Measurements from ENCODE around the gene GPR108. TPM values are rescaled to one million over a fixed set of nuclear protein-coding genes. Genes with fewer than 3 reads are reported as not detected.

The GPR108 gene
- polyA plus RNA-seq, 1 donor, result 56.4 TPM

Other genes with a start within 250 kb of the GPR108 start
- gene TUBB4A, start 235.3 kb downstream of the GPR108 start, polyA plus RNA-seq, result 7.3 TPM
- 0.19 TPM for gene TNFSF9, start 206.6 kb downstream of the GPR108 start, polyA plus RNA-seq
- not detected for gene CD70, start 146.4 kb downstream of the GPR108 start, polyA plus RNA-seq
- 1.1 TPM for gene TNFSF14, start 67.4 kb downstream of the GPR108 start, polyA plus RNA-seq
- gene C3, start 16.9 kb downstream of the GPR108 start, polyA plus RNA-seq, result 79.1 TPM
- gene TRIP10, start 2.1 kb upstream of the GPR108 start, polyA plus RNA-seq, result 96.0 TPM
- 26.3 TPM for gene SH2D3A, start 29.9 kb upstream of the GPR108 start, polyA plus RNA-seq
- 3.2 TPM for gene VAV1, start 35.1 kb upstream of the GPR108 start, polyA plus RNA-seq
- gene ADGRE1, start 150.0 kb upstream of the GPR108 start, polyA plus RNA-seq, result 1.9 TPM

Data from large intestine (tissue), 1 donor.